ENCODE data around the gene AKAP13. TPM values are rescaled to one million over a fixed set of nuclear protein-coding genes. Genes with fewer than 3 reads are reported as not detected.
"Not testable (repeated sequence)": the region's sequence is repeated elsewhere in the genome, so short reads cannot be mapped to it uniquely, and the experiment has no call there.

Gene AKAP13
- total RNA-seq: 54.2 and 152 TPM in 2 replicates

- peak; percentile 99 for DNase-seq (ENCODE audit: low read depth)
Measured at GRCh38 chr15:85380217-85380811, at the start of gene AKAP13. AKAP13 (plus strand) TSS chr15:85380603; CDS start chr15:85485721, 105,118 bp downstream.

DNA sequence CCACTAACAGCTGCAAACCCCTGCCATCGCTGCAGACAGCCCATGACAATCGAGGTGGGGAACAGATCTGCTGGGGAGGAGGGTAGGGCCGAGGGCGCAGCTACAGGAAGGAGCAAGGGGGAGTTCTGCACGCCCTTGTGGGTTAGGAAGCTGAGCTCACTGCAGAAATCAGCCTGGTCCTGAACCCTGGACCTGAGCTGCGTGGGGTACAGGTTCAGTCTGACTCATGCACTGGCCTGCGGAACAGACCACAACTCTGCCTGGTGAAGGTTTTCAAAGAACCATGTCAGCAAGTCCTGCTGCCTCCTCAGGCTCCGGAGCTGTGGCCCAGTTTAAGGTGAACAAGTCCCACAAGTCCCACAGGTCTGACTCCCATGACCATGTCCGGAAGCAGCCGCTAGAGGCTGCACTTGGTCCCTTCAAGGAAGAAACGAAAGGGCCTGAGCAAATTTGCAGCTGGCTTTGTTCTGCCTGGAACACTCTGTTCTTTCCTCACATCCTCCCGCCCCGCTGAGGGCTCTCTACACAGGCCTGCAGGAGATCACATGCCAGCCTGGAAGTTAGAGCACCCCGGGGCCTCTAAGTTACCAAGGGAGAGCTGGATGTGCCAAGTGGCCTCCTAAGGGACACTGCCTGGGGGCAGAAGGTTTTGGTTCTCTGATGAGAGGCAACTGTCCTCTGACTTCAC, 49.4 kb upstream of the AKAP13 start:
- DNase-seq (ENCODE audit: low read depth): peak; percentile 98

GRCh38 chr15:85331655-85332285, 48.6 kb upstream of the AKAP13 start:
- DNase-seq (ENCODE audit: low read depth): peak; percentile 84

DNA sequence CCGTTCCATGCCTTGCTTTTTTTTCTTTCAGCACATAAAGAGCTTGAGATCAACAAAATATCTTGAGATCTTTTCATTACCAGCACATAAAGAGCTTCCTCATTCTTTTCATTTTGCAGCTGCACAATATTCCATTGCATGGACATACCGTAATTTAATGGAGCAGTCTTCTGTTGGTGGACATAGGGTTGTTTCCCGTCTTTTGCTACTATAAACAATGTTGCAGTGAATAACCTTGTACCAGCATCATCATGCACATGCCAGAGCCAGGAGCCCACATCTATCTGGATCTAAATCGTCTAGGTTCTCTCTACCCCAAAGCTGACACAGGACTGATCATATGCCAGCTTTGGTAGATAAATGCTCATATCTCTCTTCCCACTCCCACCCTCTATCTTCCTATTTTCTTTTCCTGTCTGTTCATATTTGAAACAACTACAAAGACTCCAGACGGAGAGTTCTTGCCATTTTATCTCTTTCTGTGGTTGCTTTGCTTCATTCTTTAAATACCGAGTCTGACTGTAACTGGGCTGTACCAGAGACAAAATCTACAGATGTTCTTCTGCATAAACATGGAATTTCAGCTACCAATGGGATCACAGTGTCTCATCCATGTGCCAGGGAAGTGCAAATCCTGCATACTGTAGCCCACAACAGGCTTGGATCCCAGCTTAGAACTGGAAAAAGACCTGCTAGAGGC, 47.1 kb upstream of the AKAP13 start:
- no peak for DNase-seq (ENCODE audit: low read depth)

DNA sequence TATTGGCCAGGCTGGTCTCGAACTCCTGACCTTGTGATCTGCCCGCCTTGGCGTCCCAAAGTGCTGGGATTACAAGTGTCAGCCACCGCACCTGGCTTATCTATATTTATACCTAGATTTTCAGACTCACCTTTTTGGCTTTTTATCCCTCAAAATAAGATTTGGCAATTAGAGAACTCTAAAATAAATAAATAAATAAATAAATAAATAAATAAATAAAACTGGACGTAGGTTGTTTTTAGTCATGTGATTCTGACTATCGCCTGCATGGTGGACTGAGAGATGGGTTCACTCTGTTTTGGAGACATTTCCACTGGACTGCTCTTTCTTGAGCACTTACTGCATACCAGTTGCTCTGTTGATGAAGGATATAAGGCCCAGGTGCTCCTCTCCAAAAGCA, 46.2 kb upstream of the AKAP13 start:
- DNase-seq (ENCODE audit: low read depth): no peak

- DNase-seq (ENCODE audit: low read depth): no peak
Measured at GRCh38 chr15:85335193-85335942, 45.0 kb upstream of the AKAP13 start.

DNA sequence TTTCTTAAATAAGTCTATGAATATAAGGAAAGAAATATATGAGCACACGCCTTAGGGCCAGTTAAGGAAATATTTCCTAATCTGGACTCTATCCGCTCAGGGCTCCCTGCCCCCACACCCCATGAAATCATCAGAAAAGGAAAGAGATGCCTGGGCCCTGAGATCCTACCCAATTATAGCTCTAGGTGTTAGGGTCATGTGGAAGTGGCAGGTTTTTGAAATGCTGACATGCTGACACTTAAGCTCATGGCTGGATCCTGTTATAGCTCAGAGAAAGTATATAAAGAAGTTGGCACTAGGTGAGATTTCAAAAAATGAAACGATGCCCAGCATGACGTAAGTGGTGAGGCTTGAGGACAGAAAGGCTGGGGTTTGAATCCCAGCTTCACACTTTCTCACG, 43.5 kb upstream of the AKAP13 start:
- no peak for DNase-seq (ENCODE audit: low read depth)

- DNase-seq (ENCODE audit: low read depth): no peak
Measured at GRCh38 chr15:85337425-85338074, 42.9 kb upstream of the AKAP13 start.

DNA sequence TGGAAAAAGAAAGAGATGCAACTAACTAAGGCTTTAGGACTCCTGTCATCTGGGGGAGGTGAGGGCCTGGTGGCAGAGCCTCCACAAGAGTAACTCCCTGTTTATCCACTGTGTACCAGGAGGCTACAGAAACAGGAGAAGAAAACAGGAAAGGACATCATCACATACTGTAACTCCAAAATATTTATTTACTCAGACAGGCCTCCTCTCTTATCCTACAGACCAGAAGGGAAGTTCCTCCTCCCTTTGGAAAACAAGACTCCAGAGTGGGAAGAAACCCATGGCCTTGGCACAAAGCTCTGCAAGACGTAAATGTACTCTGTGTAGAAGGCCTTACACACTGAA, 40.1 kb upstream of the AKAP13 start:
- DNase-seq (ENCODE audit: low read depth): no peak

- no peak for DNase-seq (ENCODE audit: low read depth)
Measured at GRCh38 chr15:85340852-85341251, 39.6 kb upstream of the AKAP13 start.

- not testable (repeated sequence) for DNase-seq (ENCODE audit: low read depth)
Measured at GRCh38 chr15:85342163-85342562, 38.2 kb upstream of the AKAP13 start.

GRCh38 chr15:85343443-85343842, 37.0 kb upstream of the AKAP13 start:
- DNase-seq (ENCODE audit: low read depth): peak; percentile 91

- peak; percentile 83 for DNase-seq (ENCODE audit: low read depth)
Measured at GRCh38 chr15:85344241-85344640, 36.2 kb upstream of the AKAP13 start.

DNA sequence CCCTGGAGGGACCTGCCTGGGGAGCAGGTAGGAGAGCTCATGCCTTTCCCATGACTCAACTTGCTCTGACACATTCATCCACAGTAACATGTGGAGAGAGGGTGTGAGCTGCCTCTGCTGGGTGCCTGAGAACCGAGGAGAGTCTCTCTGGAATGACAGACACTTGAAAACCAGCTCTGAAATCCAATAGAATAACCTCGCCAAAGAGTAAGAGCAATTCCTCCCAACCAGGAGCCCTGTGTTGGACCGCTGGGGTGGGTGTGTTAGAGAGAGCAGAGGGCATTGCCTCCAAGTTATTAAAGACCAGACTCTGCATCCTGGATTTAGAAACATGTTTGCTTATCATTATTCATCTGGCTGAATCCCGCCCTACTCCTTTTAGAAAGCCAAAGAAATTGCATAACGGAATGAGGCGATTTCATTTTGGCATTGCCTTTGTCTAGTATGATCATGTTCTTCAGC, 35.7 kb upstream of the AKAP13 start:
- peak; percentile 84 for DNase-seq (ENCODE audit: low read depth)

DNA sequence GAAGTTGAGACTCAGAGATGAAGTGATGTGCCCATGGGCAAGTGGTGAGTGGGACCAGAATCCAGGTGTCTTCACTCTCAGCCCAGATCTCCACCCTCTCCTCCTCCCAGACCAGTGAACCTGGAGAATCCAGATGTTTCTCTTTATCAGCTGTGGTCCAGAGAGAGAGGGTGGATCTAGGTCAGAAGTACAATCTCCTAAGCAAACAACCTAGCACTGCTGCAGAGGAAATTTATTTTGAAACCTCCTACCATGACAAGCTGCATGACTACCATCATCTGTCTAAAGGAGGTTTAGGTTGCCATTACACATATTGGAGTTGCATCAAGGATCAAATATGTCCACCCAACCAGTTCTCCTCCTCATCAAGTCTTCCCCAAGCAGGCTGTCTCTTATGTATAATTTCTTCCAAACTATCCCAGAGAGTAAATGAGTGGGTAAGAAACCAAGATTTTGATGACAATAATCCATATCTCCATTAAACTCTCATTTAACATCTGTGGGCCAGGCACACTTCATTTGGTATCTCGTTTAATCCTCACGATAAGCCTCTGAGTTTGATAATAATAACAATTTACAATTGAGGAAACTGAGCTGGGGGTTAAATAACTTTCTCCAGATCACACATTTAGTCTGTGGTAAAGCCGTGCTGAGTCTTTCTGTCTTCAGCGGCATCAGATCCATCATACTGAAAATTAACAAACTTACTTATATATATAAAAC, 35.0 kb upstream of the AKAP13 start:
- DNase-seq (ENCODE audit: low read depth): not testable (repeated sequence)

DNA sequence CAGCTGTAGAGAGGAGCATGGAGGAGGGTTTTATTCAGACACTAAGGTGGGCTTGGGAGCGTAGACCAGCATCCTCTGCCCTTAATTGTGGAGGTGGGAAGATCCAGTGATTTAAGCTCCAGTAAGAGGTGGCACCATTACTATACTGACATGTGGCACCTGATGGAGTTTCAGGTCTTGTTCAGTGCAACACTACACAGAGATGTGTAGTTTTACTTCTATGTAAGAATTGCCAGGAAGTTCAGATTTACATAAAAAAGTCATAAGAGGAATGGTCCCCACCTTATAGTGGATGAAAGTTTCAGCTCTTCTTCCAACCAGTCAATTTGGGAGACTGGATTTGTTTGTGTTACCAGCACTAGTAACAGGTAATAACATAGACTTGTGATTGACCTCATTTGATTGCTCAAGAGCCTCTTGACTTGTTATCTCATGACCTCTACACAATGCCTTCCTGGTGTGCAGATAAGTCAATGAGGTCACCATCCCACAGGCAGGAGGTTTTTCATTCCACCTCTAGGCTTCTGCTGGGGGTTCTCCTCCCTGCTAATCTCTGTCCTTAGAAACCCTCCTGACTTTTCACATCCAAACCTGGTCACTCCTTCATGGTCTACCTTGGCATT, 33.8 kb upstream of the AKAP13 start:
- peak; percentile 47 for DNase-seq (ENCODE audit: low read depth)

DNA sequence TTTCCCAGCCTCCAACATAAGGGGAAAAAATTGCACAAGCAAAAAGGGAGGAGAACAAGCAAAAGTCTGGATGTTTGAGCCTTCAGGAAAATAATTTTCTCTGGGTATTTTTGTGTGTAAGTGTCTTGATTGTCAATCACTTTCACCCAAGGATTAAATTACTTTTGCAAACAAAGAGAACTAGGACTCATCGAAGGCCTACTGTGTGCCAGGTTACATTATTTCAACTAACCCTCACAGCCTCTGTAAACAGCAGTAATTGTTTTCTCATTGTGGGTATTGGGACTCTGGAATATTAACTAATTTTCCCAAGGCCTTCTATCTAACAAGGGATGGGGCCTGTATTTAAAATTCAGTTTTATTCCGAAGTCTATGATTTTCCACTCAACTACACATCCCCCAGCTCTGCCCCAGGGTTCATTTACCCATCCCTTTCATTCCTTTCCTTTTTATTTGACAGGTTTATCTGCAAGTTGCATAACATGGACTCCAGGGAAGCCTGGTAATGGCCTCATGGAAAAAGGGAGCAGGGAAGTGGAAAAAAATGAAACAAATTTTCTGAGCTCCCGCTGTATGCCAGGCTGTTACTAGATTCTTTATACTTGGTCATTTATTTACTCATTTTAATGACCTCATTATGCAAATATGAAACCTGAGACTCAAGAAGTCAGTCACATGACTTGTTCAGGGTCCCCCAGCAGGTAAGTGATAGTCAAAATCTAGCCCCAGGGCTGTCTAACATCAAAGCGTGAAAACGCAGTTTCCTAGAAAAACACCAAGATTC, 32.9 kb upstream of the AKAP13 start:
- peak; percentile 63 for DNase-seq (ENCODE audit: low read depth)

DNA sequence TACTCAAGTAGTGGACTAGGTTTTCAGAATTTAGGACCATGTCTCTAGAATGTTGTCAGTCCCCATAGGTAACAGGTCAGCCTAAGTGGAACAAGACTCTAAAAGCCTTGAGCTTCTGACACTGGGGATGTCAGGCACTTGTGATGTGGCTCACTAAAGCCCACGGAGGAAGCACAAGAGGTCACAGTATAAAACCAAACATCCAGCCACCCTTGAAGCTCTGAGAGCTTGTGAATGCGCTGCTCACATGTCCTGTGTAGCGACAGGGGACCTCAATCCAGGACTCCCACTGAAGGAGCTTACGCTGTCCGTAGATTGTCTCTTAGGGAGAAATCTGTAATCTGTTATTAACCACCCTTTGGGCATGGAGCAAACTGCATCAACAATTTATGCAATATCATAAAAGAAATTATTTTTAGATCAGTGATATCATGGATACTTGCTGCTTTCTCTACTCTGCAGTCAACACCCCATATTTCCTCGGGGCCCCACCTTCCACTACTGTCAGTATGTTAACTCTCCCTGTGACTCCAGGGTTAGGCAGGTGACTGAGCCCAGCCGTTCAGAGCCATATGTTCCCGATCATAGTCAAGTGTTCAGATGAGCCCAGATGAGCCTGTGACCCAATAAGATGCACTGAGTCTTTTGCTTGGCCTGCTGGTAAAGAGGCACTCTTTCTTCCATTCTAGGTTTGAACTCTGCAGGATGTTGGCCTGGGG, 32.2 kb upstream of the AKAP13 start:
- DNase-seq (ENCODE audit: low read depth): not testable (repeated sequence)

- peak; percentile 81 for DNase-seq (ENCODE audit: low read depth)
Measured at GRCh38 chr15:85349062-85349461, 31.3 kb upstream of the AKAP13 start.
